Measurements from ENCODE around the gene TAC4.
A peak's percentile ranks its signal among the peaks of the same experiment; 100 is the strongest.
"Not testable (repeated sequence)": the region's sequence is repeated elsewhere in the genome, so short reads cannot be mapped to it uniquely, and the experiment has no call there.

Gene TAC4

GRCh38 chr17:49842371-49842770, 5.5 kb downstream of the TAC4 start:
- DNase-seq (ENCODE audit: low read depth): no peak

DNA sequence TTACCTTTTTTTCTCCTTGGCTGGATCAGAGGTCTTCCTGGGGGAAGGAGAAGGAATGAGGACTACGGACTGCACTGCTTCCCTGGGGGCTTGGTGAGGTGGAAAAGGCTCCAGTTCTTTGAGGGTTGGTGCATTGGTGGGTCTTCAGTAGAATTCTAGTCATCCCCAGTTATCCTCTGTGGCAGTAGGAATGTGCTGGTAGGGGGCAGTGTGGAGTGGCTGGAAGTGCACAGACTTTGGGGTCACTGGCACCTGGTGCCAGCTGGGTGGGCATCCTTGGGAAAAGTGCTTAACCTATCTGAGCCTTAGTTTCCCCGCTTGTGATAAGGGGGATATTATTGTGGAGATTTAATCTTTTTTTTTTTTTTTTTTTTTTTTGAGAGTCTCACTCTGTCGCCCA, 6.3 kb downstream of the TAC4 start:
- no peak for DNase-seq (ENCODE audit: low read depth)

- DNase-seq (ENCODE audit: low read depth): no peak
These were observed 8.4 kb downstream of the TAC4 start for GRCh38 chr17:49839455-49839854.

GRCh38 chr17:49836111-49837030, 11.5 kb downstream of the TAC4 start:
- no peak for DNase-seq (ENCODE audit: low read depth)

- DNase-seq (ENCODE audit: low read depth): no peak
These were observed 12.4 kb downstream of the TAC4 start for GRCh38 chr17:49835472-49835871.

GRCh38 chr17:49834118-49834743, 13.6 kb downstream of the TAC4 start:
- no peak for DNase-seq (ENCODE audit: low read depth)

GRCh38 chr17:49832840-49833599, 14.8 kb downstream of the TAC4 start:
- DNase-seq (ENCODE audit: low read depth): no peak

- DNase-seq (ENCODE audit: low read depth): no peak
These were observed 17.3 kb downstream of the TAC4 start for GRCh38 chr17:49830605-49831004.

- no peak for DNase-seq (ENCODE audit: low read depth)
These were observed 18.8 kb downstream of the TAC4 start for GRCh38 chr17:49829026-49829425.

DNA sequence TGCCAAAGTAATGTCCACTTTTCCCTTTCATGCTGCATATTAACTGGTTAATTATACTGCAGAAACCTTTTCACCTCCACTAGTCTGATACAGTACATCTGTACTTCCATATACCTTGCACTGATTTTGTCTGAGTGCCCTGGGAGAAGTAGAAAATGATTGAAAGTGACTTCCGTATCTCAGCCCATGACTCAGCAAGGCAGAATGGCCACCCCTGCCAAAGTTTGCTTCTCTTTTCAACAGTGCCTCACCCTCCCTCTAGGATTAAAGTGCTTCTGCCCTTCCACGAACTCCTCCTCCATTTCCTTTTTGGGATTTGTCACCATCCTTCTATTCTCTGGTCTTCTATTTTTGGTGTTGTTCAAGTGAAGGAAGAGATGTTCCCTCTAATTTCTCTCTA, 19.5 kb downstream of the TAC4 start:
- DNase-seq (ENCODE audit: low read depth): not testable (repeated sequence)

GRCh38 chr17:49825645-49826044, 22.2 kb downstream of the TAC4 start:
- no peak for DNase-seq (ENCODE audit: low read depth)

GRCh38 chr17:49823614-49824013, 24.3 kb downstream of the TAC4 start:
- DNase-seq (ENCODE audit: low read depth): no peak

GRCh38 chr17:49822829-49823228, 25.0 kb downstream of the TAC4 start:
- DNase-seq (ENCODE audit: low read depth): no peak

DNA sequence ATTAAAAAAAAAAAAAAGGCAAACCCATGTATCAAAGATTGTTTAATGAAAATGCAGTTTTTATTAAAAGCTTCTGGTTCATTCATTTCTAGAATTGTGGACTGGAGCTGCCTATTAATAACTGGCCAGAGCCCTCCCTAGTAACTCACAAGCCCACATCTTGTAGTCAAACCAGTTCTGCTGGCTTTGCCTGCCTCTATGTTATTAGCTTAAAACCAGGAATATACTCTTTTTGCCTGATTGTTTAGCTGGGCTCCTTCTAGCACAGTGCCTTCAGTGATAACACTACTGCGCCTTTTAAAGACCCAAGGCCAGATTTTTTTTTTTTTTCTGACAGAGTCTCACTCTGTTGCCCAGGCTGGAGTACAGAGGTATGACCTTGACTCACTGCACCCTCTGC, 26.0 kb downstream of the TAC4 start:
- DNase-seq (ENCODE audit: low read depth): no peak

DNA sequence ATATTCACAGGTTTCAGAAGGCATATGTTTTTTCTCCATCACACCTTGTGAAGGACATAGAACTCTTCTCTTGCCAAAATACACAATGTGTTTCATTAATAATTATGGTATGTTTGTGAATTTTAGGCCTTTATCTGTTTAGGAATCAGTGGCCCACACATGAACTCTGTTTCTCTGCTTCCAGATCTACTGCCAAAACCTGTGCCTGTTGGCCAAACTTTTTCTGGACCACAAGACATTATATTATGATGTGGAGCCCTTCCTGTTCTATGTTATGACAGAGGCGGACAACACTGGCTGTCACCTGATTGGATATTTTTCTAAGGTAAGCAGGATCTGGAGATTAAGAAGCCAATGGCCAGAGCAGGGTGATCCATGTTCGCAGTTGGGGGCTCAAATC, 26.4 kb downstream of the TAC4 start:
- no peak for DNase-seq (ENCODE audit: low read depth)

DNA sequence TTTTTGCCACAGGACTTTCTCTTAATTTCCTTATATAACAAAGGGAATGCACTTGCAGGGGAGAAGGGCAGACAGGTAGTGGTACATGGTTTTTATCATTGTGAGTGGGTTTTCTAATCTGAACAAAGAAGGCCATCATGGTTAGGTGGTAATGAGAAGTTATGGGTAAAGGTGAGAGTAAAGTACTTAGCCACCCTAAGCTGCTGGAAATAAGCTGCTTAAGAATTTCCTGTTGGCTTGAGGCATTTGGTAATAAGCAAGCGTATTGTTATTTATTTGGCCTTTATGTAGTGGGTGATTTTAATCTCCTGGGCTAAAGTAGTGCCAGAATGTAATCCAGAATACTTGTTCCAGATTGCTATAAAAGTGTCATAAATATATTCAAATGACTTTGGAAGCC, 27.1 kb downstream of the TAC4 start:
- no peak for DNase-seq (ENCODE audit: low read depth)

DNA sequence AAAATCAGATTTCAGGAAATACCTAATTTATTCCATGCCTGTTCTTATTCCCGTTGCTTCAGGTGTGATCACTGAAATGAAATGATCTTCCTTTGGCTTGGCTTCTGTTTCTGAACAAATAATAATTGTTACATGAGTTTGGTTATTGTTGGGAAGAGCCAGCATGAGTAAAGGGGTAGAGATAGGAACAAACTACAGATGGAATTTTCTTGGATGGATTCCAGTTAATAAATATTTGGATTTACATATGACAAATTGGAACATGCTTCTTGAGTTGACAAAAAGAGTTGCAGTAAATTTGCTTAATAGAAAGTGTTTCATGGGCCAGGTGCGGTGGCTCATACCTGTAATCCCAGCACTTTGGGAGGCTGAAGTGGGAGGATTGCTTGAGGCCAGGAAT, 28.2 kb downstream of the TAC4 start:
- DNase-seq (ENCODE audit: low read depth): no peak

DNA sequence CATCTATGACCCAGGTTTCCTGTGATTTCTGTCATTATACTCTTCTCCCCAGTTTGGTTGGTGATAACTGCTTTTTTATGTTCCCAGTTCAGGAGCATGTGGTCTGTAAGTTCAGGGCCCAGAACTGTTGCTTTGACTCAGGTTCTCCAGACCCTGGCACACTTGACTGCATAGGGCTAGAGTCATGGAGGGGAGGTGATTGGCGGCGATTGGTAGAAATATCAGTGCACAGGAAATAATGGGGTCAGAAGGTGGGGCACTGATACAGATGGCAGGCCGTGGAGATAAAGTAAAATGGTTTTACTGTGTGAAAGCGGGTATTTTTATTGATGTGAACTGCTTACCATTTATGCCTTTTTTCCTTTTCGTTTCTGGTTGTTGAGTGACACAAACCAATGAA, 28.7 kb downstream of the TAC4 start:
- DNase-seq (ENCODE audit: low read depth): no peak

GRCh38 chr17:49817993-49818392, 29.9 kb downstream of the TAC4 start:
- peak; percentile 31 for DNase-seq (ENCODE audit: low read depth)

DNA sequence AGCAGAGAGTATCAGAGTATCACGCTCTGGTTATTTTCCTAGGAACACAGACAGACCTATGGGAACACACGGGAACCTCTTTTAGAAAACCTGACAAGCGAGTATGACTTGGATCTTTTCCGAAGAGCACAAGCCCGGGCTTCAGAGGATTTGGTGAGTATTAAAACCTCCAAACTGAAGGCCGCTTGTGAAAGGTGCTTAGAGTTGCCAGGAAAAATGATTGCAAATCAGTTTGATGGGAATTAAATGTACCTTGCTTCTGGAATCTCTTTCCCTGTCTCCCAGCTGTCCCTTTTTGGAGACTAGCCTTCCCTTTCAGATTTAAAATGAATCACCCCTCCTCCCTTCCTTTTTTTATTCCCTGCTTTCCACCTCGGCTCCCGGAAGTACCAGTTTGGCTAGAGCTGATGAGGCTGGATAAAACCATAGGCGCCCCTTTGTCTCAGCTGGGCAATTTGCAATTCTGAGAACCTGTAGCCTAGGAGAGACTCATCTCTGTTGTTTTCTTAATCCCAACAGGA, 32.0 kb downstream of the TAC4 start:
- DNase-seq (ENCODE audit: low read depth): no peak

DNA sequence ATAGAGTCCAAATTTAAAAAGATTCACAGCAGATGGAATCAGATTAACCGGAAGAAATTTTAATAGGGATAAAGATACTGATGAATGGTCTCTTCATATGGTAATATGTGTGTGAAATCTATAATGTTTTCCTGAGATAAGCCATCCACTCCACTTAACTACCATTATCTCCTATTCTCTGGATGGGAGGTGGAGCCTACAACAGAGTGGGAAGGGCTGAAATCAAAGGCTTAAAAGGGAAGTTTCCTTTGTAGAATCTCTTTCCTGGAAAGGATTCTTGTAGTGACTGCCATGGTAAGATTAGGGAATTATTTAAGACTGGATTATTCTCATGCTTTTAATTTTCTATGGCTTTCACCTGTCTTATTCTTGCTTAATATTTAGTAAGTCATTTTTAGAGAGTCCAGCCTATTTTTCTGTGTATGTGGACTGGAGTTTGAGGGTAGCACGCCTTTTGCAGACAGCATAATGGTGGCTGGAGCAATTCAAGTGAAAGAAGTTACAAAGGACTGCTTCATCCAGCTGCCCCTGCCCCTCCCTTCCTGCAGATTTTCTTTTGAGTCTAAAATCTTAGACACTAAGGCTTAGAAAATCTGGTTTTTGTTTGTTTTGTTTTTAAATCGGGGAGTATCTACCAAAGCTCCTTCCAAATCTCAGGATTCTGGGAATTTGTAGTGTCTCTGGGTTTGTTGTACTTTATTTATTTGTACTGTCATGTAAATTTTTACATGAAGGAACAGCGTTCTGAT, 32.9 kb downstream of the TAC4 start:
- DNase-seq (ENCODE audit: low read depth): no peak

DNA sequence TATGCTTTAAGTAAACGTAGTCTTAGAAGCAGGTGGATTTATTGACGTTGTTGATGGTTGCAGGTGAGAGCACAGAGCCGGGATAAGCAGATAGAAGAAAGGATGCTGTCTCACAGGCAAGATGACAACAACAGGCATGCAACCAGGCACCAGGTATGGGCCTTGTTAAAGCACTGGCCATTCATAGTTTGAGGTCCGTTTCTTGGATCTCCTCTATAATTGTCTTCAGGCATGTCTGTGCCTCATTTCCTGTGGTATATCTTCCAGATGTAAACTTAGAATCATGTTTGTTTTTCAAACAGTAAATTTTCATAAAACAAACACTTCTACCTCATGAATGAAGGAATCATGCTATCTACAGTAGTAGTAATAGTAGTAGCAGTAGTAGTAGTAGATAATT, 38.8 kb downstream of the TAC4 start:
- DNase-seq (ENCODE audit: low read depth): no peak
